IPS-NIHi7 (cell line): ENCODE results near the gene MAPT.

Source experiments
- DNase-seq: peaks from one replicate; pipeline ENCODE4 v3.0.0; 2012; ENCODE audit warnings: mixed read lengths; ENCODE audit errors: extremely low spot score

The MAPT gene

DNA sequence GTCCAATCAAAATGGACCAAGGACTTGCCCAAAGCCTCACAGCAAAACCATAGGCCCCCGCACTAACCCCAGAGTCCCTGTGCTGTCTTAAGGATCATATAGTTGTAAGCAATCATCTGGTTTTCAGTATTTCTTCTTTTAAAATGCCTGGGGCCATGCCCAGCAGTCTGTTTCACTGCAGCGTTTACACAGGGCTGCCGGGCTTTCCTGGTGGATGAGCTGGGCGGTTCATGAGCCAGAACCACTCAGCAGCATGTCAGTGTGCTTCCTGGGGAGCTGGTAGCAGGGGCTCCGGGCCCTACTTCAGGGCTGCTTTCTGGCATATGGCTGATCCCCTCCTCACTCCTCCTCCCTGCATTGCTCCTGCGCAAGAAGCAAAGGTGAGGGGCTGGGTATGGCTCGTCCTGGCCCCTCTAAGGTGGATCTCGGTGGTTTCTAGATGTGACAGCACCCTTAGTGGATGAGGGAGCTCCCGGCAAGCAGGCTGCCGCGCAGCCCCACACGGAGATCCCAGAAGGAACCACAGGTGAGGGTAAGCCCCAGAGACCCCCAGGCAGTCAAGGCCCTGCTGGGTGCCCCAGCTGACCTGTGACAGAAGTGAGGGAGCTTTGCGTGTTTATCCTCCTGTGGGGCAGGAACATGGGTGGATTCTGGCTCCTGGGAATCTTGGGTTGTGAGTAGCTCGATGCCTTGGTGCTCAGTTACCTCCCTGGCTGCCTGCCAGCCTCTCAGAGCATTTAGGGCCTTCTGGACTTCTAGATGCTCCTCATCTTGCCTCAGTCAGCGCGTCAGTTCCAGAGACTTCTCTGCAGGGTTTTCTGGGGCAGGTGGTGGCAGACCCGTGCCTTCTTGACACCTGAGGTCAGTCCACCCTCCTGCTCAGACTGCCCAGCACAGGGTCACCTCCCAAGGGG, 79.8 kb downstream of the MAPT start:
- no peak for DNase-seq

DNA sequence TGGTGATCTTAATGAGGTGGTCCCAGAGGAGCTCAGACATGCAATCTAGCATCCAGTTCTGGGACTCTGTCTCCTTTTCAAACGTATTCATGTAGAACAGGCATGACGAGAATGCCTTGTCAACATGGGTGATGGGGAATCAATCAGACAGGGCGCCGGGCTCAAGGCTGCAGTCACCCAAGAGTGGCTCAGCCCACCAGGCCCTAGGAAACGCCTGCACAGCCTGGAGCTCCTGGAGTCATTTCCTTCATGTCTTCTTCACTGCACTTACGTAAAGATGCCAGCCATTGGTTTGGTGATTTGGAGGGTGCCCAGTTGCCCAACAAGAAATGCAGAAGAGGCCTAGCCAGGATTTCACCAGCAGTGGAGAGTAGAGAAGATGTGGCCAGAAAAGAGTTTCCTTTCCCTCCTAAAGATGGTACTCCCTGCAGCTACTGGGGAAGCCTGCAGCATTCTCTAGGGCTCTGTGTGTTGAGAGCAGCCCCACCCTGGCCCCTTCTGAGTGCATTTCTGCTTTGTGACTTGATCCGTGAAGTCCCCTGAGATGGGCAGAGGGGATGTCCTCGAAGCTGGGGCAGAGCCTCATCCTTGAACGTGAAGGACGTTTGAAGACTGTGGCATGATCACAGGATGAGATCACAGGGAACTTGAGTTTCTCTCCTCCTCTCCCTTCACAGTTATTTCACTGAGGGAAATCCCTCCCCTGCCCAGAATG, 80.7 kb downstream of the MAPT start:
- no peak for DNase-seq

DNA sequence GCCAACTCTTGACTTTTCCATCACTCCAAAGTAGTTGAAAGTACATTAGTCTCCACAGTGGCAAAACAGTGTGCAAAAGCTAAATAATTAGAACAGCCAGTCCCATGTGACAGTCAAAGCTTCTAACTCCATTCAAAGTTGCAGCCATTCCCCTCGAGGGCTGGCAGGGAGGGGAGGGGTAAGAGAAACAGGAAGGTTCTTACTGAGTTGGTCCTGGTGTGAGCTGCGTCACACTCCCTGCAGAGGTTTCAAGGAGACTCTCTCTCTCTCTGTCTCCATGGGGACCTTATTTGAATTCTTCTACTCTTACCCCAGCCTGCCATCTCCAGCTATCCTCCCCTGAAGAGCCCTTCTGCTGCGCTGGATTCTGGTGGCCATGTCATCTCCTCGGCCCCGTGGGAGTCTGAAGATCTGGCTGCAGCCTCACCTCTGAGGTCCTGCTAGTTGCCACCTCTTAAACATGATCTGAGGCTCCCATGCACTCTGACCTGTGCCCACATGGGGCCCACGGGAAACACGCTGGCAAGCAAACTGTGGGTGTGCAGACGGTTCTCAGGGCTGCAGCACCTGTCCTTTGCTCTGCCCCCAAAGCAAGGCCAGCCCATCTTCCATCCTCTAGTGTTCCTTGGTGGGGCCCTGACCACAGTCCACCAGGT, 81.4 kb downstream of the MAPT start:
- no peak for DNase-seq

DNA sequence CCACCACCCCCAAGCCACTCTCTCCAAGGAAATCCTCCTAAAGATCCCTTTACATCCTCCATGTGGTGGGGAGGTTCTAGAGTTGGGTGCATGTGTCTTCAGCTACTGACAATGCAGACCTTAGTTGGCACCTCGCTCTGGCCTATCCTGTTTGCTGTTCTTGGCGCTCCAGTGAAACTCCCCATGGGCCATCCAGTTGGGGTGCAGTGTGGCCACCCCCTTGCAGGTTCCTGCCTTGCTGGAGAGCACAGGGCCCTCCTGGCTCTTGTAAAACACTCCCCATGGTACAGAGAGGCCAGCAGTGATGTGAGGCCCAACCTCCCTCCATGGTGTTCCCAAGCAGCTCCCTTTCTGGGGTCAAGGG, 82.0 kb downstream of the MAPT start:
- no peak for DNase-seq

DNA sequence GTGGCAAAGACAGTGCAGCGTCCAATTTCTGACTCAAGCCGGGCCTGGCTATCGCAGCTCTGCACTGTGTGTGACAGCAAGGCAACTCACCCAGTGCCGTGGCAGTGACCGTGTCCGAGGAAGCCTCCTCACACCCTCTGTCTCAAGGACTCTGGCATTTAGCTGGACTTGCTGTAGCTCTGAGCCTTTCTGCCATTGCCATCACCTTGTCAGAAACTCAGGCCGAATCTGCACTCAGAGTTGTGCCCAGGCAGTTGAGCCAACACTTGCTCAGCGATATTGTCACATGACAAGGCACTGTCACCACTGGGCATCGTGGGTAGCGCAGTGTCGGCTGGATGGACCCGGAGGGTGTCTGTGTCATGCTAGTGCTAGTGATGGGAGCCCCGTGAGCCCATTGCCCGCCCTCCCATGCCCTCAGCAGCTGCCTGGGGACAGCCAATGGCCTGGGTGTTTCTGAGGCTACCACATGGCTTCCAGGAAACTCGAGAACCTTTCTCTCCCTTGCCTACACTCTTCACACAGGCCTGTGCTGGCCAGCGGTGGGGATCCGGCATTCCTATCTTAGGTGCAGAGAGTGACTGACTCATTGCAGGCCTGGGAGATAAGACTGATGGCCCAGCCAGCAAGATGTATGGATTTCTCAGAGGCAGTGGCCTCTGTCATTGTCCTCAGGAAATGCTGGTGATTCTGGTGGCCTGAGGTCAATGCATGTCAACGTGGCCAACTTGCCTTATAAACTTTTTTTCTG, 82.6 kb downstream of the MAPT start:
- peak; percentile 62 for DNase-seq

DNA sequence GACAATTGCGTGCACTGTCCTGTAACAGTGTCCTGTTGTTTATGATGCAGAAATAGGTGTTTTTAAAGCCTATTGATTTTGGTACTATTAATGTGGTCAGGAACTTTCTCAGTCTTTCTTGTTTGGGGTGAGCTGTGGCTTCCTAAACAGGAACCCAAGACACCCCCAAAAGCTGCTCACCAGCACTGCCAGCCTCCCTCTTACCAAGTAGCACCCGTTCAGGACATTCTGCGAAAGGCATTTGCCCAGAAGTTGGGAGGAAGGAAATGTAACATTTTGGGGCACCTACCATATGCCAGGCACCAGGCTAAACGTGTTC, 83.1 kb downstream of the MAPT start:
- DNase-seq: no peak

DNA sequence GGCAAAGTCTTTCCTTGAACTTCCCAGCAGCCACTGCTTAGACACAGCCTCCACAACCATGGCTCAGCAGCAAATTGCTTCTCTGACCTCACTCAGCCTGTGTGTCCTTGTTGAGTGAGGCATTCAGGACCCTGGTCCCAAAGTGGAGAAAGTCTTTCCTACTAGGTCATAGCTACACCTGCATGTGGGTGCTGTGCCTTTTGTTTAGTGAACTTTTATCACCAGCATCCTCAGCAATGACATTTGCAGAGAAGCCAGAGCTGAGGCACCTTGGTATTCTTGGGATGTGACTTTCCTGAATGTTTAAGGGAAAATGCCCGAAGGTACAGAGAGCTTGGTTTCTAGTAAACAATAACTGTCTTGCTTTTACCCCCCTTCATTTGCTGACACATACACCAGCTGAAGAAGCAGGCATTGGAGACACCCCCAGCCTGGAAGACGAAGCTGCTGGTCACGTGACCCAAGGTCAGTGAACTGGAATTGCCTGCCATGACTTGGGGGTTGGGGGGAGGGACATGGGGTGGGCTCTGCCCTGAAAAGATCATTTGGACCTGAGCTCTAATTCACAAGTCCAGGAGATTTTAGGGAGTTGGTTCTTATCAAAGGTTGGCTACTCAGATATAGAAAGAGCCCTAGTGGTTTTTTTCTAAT, 83.7 kb downstream of the MAPT start:
- DNase-seq: no peak

DNA sequence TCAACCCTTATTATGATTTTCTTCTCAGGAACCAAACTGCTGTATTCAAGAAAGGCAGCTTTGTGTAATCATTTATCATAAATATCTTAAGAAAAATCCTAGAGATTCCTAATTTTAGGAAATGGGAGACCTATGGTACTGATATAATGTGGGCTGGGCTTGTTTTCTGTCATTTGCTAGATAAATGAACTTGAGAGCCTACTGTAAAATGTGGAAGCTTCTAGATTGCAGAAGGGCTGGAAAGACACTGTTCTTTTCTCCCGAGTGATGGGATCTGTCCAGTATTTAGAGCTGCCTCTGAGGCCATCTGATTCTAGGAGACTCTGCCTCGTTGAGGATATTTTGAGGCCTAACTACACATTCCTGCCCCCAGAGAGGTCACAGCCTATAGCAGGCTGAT, 84.8 kb downstream of the MAPT start:
- DNase-seq: no peak

DNA sequence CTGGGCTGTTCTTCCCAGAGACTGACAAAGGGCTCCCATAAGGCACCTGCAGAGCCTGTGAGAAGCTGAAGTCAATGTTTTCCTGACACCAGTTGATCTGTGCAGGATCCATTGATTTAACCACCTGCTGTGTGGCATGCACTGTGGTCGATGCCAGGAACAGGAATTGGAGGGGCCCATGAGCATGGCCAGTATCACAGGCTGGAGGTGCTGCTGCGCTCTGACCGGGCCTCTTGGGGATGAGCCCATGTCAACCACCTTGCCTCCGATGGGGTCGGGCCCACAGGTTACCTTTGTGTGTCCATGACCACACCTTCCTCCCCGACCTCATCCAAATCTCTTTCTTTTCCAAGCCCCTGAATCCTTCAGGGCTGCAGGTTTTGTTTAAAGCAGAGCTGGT, 86.5 kb downstream of the MAPT start:
- no peak for DNase-seq

DNA sequence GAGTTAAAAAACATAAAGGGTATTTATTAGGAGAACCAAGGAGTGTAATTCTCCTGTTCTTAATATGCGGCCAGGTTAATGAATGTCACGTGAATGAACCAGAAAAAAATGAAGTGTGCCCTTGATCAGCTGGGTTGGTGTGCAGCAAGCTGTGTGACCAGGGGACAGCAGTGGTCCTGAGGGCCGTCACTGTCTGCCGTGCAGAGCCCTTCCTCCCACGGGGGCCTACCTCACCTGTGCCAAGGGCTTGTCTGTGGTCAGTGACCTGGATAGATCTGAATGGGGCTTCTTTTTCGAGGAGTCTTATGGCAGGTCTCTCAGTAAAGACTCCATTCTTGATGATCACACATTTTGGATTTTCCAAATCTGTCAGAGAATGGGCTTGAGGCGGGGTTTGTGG, 87.0 kb downstream of the MAPT start:
- no peak for DNase-seq

DNA sequence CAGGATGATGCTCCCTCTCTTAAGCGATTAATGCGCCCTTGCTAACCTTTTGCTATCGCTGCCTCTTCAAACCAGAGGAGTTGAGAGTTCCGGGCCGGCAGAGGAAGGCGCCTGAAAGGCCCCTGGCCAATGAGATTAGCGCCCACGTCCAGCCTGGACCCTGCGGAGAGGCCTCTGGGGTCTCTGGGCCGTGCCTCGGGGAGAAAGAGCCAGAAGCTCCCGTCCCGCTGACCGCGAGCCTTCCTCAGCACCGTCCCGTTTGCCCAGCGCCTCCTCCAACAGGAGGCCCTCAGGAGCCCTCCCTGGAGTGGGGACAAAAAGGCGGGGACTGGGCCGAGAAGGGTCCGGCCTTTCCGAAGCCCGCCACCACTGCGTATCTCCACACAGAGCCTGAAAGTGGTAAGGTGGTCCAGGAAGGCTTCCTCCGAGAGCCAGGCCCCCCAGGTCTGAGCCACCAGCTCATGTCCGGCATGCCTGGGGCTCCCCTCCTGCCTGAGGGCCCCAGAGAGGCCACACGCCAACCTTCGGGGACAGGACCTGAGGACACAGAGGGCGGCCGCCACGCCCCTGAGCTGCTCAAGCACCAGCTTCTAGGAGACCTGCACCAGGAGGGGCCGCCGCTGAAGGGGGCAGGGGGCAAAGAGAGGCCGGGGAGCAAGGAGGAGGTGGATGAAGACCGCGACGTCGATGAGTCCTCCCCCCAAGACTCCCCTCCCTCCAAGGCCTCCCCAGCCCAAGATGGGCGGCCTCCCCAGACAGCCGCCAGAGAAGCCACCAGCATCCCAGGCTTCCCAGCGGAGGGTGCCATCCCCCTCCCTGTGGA, 88.6 kb downstream of the MAPT start:
- no peak for DNase-seq

DNA sequence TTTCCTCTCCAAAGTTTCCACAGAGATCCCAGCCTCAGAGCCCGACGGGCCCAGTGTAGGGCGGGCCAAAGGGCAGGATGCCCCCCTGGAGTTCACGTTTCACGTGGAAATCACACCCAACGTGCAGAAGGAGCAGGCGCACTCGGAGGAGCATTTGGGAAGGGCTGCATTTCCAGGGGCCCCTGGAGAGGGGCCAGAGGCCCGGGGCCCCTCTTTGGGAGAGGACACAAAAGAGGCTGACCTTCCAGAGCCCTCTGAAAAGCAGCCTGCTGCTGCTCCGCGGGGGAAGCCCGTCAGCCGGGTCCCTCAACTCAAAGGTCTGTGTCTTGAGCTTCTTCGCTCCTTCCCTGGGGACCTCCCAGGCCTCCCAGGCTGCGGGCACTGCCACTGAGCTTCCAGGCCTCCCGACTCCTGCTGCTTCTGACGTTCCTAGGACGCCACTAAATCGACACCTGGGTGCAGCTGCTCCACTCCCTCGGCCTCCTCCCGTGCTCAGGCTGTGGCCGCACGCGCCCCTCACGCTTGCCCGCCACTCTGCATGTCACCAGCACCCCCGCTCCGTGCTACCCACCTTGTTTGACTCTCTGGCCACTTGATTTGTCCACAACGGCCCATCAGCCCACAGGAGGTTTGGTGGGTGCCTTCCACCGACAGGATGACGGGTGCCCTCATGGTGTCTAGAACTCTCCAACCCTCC, 89.4 kb downstream of the MAPT start:
- no peak for DNase-seq

DNA sequence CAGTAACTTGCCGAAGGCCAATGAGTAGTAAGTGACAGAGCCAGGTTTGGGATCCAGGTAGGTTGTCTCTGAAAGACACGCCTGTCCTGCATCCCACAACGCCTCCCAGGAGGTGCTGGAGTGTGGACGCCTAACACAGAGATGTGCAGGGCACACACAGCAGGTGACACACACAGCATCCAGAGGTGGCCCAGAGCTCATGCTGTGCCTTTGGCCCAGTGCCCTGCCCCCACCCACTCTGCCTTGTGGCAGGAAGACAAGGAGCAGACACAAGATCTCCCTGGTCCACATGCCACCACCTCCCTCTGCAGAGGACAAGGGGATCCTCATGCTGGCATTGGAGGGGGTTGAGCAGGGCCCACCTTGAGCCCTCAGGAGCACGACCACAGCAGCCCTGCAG, 90.0 kb downstream of the MAPT start:
- no peak for DNase-seq

DNA sequence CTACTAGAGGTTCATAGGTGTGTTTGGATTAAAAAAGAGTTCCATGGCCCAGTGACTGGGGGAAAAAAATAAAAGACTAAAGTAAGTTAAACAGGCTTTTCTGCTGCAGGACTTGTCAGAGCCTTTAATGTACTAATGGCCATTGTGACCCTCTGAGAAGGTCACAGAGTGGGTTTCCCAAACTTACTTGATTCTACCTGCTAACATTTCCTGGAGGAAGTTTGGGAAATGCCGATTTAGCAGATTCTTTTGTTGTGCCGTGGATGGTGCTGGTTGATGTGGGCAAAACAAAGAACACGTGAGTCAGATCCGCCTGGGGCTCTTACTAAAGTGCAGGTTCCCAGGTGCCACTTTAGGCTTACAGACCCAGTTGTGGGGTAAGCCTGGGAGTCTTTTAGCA, 91.1 kb downstream of the MAPT start:
- DNase-seq: no peak

DNA sequence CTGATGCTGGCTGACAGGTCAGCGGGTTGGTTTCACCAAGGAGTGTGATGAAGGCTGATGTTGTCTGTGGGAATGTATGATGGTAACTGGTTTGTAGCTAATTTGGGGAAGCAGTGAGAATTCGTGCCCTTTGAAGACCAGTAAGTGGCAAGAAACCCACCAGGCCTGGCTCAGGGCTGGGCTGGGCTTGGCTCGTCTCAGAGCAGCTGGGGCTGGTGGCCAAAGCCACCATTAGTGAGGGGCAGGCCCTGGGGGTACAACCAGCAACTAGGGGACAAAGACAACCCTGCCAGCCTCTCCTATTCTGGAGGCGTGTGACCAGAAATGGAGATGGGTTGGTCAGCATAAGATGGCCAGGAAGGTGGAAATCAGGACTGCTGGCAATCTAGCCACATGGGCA, 91.7 kb downstream of the MAPT start:
- no peak for DNase-seq

DNA sequence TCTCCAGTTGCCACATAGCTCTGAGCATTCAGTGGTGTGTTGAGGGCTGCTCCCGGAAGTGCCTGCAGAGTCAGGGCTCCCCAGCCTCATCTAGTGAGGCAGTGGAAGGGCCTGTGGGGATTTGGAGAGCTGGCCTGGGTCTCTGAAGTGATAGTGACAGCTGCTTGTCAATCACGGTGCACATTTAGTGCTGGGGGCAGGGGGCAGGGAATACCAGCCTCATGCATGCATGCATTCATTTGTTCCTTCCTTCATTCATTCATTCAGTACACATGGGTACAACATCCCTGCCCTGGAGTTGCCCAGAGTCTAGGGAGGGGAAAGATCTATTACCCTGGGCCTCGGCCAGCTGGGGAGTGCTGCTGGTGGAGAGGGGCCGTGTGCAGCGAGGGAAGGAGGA, 93.4 kb downstream of the MAPT start:
- DNase-seq: no peak

DNA sequence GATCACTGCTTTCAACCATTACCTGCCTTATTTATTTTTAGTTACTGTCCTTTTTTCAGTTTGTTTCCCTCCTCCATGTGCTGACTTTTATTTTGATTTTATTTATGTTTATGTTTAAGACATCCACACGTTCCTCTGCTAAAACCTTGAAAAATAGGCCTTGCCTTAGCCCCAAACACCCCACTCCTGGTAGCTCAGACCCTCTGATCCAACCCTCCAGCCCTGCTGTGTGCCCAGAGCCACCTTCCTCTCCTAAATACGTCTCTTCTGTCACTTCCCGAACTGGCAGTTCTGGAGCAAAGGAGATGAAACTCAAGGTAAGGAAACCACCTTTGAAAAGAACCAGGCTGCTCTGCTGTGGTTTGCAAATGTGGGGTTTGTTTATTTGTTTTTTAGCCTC, 95.4 kb downstream of the MAPT start:
- no peak for DNase-seq

DNA sequence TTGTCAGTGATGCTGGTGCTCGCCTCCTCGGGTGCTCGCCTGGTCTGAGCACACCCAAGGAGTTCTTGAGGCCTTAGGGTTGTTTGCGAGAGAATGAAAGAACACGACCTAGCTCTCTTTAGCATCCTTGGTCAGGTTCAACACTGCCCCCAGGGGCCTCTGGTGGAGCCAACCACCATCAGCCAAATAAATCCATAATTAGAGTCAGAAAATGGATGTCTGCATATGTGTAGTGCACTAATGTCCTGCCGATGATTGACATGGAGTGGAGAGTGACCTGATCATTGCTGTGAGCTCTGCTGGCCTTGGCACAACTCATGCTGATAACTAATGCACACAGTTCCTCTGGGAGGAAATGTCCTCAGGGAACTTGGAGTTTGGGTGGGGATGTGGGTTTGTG, 96.5 kb downstream of the MAPT start:
- no peak for DNase-seq

DNA sequence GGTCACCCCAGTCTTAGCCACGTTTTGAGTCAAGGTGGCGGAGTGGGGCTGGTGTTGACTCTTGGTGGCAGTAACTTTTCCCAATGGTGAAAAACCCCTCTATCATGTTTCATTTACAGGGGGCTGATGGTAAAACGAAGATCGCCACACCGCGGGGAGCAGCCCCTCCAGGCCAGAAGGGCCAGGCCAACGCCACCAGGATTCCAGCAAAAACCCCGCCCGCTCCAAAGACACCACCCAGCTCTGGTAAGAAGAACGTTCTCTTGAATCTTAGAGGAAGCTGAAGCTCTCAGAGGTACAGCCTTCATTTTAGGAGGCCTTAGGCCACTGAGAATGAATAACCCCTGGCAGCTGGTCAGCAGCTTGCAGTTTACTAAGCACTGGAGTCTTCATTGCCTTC, 97.0 kb downstream of the MAPT start:
- DNase-seq: no peak

DNA sequence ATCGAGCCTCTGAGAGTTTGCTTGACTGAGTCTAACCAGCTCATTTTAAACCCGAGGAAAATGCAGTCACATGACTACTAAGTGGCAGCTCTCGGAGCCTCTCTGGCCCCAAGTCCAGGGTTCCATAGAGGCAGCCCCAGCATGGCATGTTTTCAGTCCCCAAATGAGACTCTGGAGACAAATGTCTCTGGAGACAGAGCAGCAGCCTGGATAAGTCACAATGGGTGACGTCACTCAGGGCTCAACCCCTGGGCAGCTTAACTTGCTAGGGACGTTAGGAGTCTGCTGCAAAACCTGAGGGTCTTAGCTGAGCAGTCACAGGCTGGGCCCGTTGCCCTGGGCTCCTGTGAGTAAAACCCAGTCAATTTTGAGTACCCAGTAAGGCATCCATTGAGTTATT, 97.8 kb downstream of the MAPT start:
- DNase-seq: no peak
